WTC11 (cell line): ENCODE results near the gene PPP1R14C. TPM values are rescaled to one million over a fixed set of nuclear protein-coding genes. Genes with fewer than 3 reads are reported as not detected.

Experiments
- ATAC-seq: fragments of 200-7000 bp; cut with Tn5 transposase; 2 replicates; pipeline ENCODE4 v1.10.0; 2021; ENCODE audit warnings: mild to moderate bottlenecking, moderate library complexity
- CTCF ChIA-PET: fragments of 300-600 bp; sonication (Branson Sonifier 250); formaldehyde crosslinking; loops from one replicate; lab custom pipeline; 2021; ENCODE audit warnings: antibody characterized with exemption; lab: Charles Lee
- POLR2A ChIA-PET: fragments of 350-600 bp; sonication (Branson Sonifier 250); formaldehyde crosslinking; loops from one replicate; lab custom pipeline; 2021; ENCODE audit warnings: antibody characterized with exemption; lab: Charles Lee
- DNase-seq: peaks from one replicate; pipeline ENCODE4 v3.0.0; 2021; ENCODE audit warnings: low spot score
- H3K27ac Mint-ChIP-seq: 2 replicates; pipeline ENCODE4 v1.8.0; 2021; ENCODE audit warnings: mixed read lengths
- H3K27me3 Mint-ChIP-seq: 2 replicates; pipeline ENCODE4 v1.8.0; 2021; ENCODE audit warnings: low read depth, mild to moderate bottlenecking, moderate library complexity, mixed read lengths
- H3K36me3 Mint-ChIP-seq: 2 replicates; pipeline ENCODE4 v1.8.0; 2021; ENCODE audit warnings: mixed read lengths
- H3K4me1 Mint-ChIP-seq: 2 replicates; pipeline ENCODE4 v1.8.0; 2022; ENCODE audit warnings: mixed read lengths
- H3K4me3 Mint-ChIP-seq: 2 replicates; pipeline ENCODE4 v1.8.0; 2021; ENCODE audit warnings: mild to moderate bottlenecking, moderate library complexity, mixed read lengths
- H3K9me3 Mint-ChIP-seq: 2 replicates; pipeline ENCODE4 v1.8.0; 2021; ENCODE audit warnings: mixed read lengths
- AR ChIP-seq: fragments of 250-450 bp; sonication (Bioruptor Pico); IDR thresholded peaks from 2 replicates; pipeline ENCODE4 v1.9.0; 2021; ENCODE audit warnings: mild to moderate bottlenecking
- E2F5 ChIP-seq: sonication (generic); formaldehyde crosslinking; IDR thresholded peaks from 2 replicates; pipeline ENCODE4 v1.8.1; 2022; ENCODE audit warnings: mild to moderate bottlenecking, moderate library complexity, missing genetic modification reagents
- ETV6 ChIP-seq: sonication (generic); formaldehyde crosslinking; IDR thresholded peaks from 2 replicates; pipeline ENCODE4 v1.8.1; 2022; ENCODE audit warnings: mild to moderate bottlenecking, missing genetic modification reagents
- FOXK1 ChIP-seq: sonication (generic); formaldehyde crosslinking; IDR thresholded peaks from 2 replicates; pipeline ENCODE4 v1.8.0; 2022; ENCODE audit warnings: mild to moderate bottlenecking, moderate library complexity, missing genetic modification reagents
- GTF2I ChIP-seq: fragments of 250-450 bp; sonication (Bioruptor Pico); conservative IDR thresholded peaks from 2 replicates; pipeline ENCODE4 v1.4.0; 2021; ENCODE audit warnings: mild to moderate bottlenecking
- HMGA2 ChIP-seq: fragments of 250-450 bp; sonication (Bioruptor Pico); IDR thresholded peaks from 2 replicates; pipeline ENCODE4 v1.4.0; 2021; ENCODE audit warnings: mild to moderate bottlenecking, moderate library complexity
- HMGXB4 ChIP-seq: sonication (generic); formaldehyde crosslinking; IDR thresholded peaks from 2 replicates; pipeline ENCODE4 v1.8.1; 2023; ENCODE audit warnings: mild to moderate bottlenecking, moderate library complexity, missing genetic modification reagents
- IRF2 ChIP-seq: sonication (generic); formaldehyde crosslinking; IDR thresholded peaks from 2 replicates; pipeline ENCODE4 v1.8.0; 2022; ENCODE audit warnings: low read depth, missing genetic modification reagents, borderline replicate concordance
- JAZF1 ChIP-seq: fragments of 250-450 bp; sonication (Bioruptor Pico); IDR thresholded peaks from 2 replicates; pipeline ENCODE4 v1.9.0; 2021; ENCODE audit warnings: moderate library complexity, mild to moderate bottlenecking, inconsistent platforms
- KAT7 ChIP-seq: sonication (generic); formaldehyde crosslinking; IDR thresholded peaks from 2 replicates; pipeline ENCODE4 v1.8.1; 2023; ENCODE audit warnings: missing genetic modification reagents, mild to moderate bottlenecking, borderline replicate concordance
- MYBL2 ChIP-seq: sonication (generic); formaldehyde crosslinking; IDR thresholded peaks from 2 replicates; pipeline ENCODE4 v1.8.1; 2023; ENCODE audit warnings: mild to moderate bottlenecking, moderate library complexity, missing genetic modification reagents
- NFYB ChIP-seq: sonication (generic); formaldehyde crosslinking; conservative IDR thresholded peaks from 2 replicates; pipeline ENCODE4 v1.8.0; 2022; ENCODE audit warnings: low read depth, missing genetic modification reagents
- PRDM15 ChIP-seq: sonication (generic); formaldehyde crosslinking; IDR thresholded peaks from 2 replicates; pipeline ENCODE4 v1.8.0; 2022; ENCODE audit warnings: missing genetic modification reagents
- SOX15 ChIP-seq: fragments of 250-450 bp; sonication (Bioruptor Pico); IDR thresholded peaks from 2 replicates; pipeline ENCODE4 v1.9.0; 2021; ENCODE audit warnings: mild to moderate bottlenecking
- ZBTB43 ChIP-seq: sonication (generic); formaldehyde crosslinking; IDR thresholded peaks from 2 replicates; pipeline ENCODE4 v1.8.1; 2023; ENCODE audit warnings: mild to moderate bottlenecking, missing genetic modification reagents
- ZNF317 ChIP-seq: sonication (generic); formaldehyde crosslinking; IDR thresholded peaks from 2 replicates; pipeline ENCODE4 v1.8.1; 2023; ENCODE audit warnings: low read depth, mild to moderate bottlenecking, moderate library complexity, missing genetic modification reagents, borderline replicate concordance
- ZNF396 ChIP-seq: fragments of 250-450 bp; sonication (Bioruptor Pico); IDR thresholded peaks from 2 replicates; pipeline ENCODE4 v1.8.0; 2021; ENCODE audit warnings: mild to moderate bottlenecking, moderate library complexity, borderline replicate concordance
- ZNF425 ChIP-seq: fragments of 250-450 bp; sonication (Bioruptor Pico); conservative IDR thresholded peaks from 2 replicates; pipeline ENCODE4 v1.9.0; 2021; ENCODE audit warnings: mild to moderate bottlenecking
- total RNA-seq: library from RNA; stranded (reverse); gene quantifications from 3 replicates; pipeline ENCODE4 v1.2.3, GENCODE V29; 2021

Gene PPP1R14C
- total RNA-seq, 1 experiment from 2014 or later, result 1.1 TPM

- TF ChIP-seq AR (CRISPR knock-in tag) (no peak), HMGXB4 (CRISPR knock-in tag) (no peak), PRDM15 (no peak), IRF2 (CRISPR knock-in tag) (no peak), JAZF1 (CRISPR knock-in tag) (no peak), HMGA2 (CRISPR knock-in tag) (no peak), NFYB (CRISPR knock-in tag) (no peak), ZNF425 (CRISPR knock-in tag) (no peak), ZBTB43 (CRISPR knock-in tag) (no peak), FOXK1 (no peak), MYBL2 (CRISPR knock-in tag) (no peak), GTF2I (no peak)
- TF ChIP-seq, all 79 proteins: peak for 0
Measured at GRCh38 chr6:150286912-150287311, 144.1 kb downstream of the PPP1R14C start (continued).

- POLR2A ChIA-PET, result no interaction called here
- Mint-ChIP-seq H3K27ac (no peak overlapping the region), H3K27me3 (peaks cover 7% of the 10 kb centered on the region; the same call in 1 of the 2 replicates), H3K4me3 (no peak overlapping the region), H3K9me3 (peaks cover 23% of the 10 kb centered on the region), H3K4me1 (no peaks in the 10 kb centered on the region), H3K36me3 (peaks cover 10% of the 10 kb centered on the region; the same call in 1 of the 2 replicates)
- ATAC-seq (no peak), DNase-seq (no peak)
- TF ChIP-seq ETV6 (CRISPR knock-in tag) (no peak), ZNF317 (CRISPR knock-in tag) (no peak), GTF2I (no peak), E2F5 (CRISPR knock-in tag) (no peak), SOX15 (no peak), KAT7 (CRISPR knock-in tag) (no peak), ZNF396 (no peak)
- CTCF ChIA-PET, result no interaction called here
Measured at GRCh38 chr6:150288456-150288855, 145.6 kb downstream of the PPP1R14C start.
